ENCODE data around the gene STK4. TPM values are rescaled to one million over a fixed set of nuclear protein-coding genes. Genes with fewer than 3 reads are reported as not detected.

STK4 gene
- total RNA-seq, 8 experiments from 2014 or later: 12.6 to 38.0 (median 21.0) TPM

GRCh38 chr20:44941120-44941691 is 25.1 kb upstream of the STK4 start:
- 71 to 100% (median 87%) methylated on average over 1 to 5 of the region's 7 CpGs; no CpG with 5 or more reads in 3 of the 10 experiments for WGBS, 10 experiments
- in situ Hi-C loops (cut with MboI; ENCODE audit: low pct_unique_long_range_greater_than_20kb in 2 of 9, low sequenced_read_pairs in 9 of 9, unreplicated experiment in 9 of 9): no loop called here

DNA sequence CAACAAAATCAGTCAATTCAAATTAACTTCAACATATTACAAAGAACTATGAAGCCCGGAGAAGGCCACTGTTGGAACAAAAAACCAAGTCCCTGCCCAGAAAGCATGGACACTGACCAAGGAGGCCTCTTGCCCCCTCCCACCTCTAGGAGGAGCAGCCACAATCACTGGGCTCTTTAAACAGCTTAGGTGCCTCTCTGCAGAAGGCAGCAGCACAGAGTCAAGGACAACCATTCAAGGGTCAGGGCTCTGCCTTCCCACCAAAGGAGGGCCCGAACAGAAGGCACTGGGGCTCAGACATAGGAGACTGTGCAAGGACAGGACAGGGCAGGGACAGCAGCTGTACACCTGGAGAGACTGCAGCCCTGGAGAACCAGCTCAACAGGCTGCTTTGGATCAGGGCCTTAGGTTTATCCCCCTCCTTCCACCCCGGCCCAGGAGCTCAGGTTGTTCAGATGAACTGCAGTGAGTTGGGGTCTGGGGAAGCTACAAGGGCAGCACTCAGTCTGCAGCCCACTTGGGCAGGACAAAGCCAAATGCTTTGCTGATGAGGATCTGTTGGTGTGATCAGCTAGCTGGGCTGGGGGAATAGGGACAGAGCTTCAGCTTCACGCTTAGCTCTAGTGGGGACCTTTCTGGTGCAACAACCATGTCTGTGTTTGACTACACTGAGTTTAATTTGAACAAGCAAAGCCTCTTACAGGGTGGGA is 23.9 kb upstream of the STK4 start:
- Histone ChIP-seq H3K4me1 (replicated peaks in 1 of 2) (no peaks in the 10 kb centered on the region), H3K27ac (no peak overlapping the region), H3K4me3 (no peak overlapping the region)
- WGBS, 10 experiments: 40 to 100% (median 75%) methylated on average over 1 to 3 of the region's 4 CpGs; no CpG with 5 or more reads in 3 of the 10 experiments
- ATAC-seq (replicated peaks in 6 of 8): peak in 2 of 8 experiments; percentile 24 to 38
- in situ Hi-C loops (cut with MboI; ENCODE audit: low pct_unique_long_range_greater_than_20kb in 2 of 9, low sequenced_read_pairs in 9 of 9, unreplicated experiment in 9 of 9): no loop called here

More at GRCh38 chr20:44941120-44941691, 25.1 kb upstream of the STK4 start:
- no peak overlapping the region for H3K27ac ChIP-seq
- no peak overlapping the region for H3K4me3 ChIP-seq
- peak in 4 of 8 experiments; percentile 33 to 76 (median 42) for ATAC-seq (replicated peaks in 6 of 8)
- H3K4me1 ChIP-seq (replicated peaks in 1 of 2): no peaks in the 10 kb centered on the region

- H3K4me1 ChIP-seq (replicated peaks in 1 of 2): no peaks in the 10 kb centered on the region
- H3K27ac ChIP-seq: no peak overlapping the region
- 72 to 100% (median 90%) methylated on average over 1 to 3 of the region's 4 CpGs; no CpG with 5 or more reads in 2 of the 10 experiments for WGBS, 10 experiments
- no peak for ATAC-seq (replicated peaks in 6 of 8)
- H3K4me3 ChIP-seq: no peak overlapping the region
- in situ Hi-C loops (cut with MboI; ENCODE audit: low pct_unique_long_range_greater_than_20kb in 2 of 9, low sequenced_read_pairs in 9 of 9, unreplicated experiment in 9 of 9): no loop called here
Observed at GRCh38 chr20:44943828-44944227, 22.5 kb upstream of the STK4 start.

GRCh38 chr20:44945261-44945660 is 21.1 kb upstream of the STK4 start:
- Histone ChIP-seq H3K4me3 (no peak overlapping the region), H3K27ac (no peak overlapping the region), H3K4me1 (replicated peaks in 1 of 2) (no peaks in the 10 kb centered on the region)
- in situ Hi-C loops (cut with MboI; ENCODE audit: low pct_unique_long_range_greater_than_20kb in 2 of 9, low sequenced_read_pairs in 9 of 9, unreplicated experiment in 9 of 9): no loop called here
- 18 to 100% (median 91%) methylated on average over 1 to 6 of the region's 6 CpGs; no CpG with 5 or more reads in 1 of the 10 experiments for WGBS, 10 experiments
- ATAC-seq (replicated peaks in 6 of 8): no peak

GRCh38 chr20:44946271-44946852 is 19.9 kb upstream of the STK4 start:
- WGBS, 10 experiments: 57 to 100% (median 95%) methylated on average over 1 to 2 of the region's 2 CpGs; no CpG with 5 or more reads in 6 of the 10 experiments
- ATAC-seq (replicated peaks in 6 of 8): no peak
- in situ Hi-C loops (cut with MboI; ENCODE audit: low pct_unique_long_range_greater_than_20kb in 2 of 9, low sequenced_read_pairs in 9 of 9, unreplicated experiment in 9 of 9): no loop called here
- H3K4me3 ChIP-seq: no peak overlapping the region
- no peak overlapping the region for H3K27ac ChIP-seq
- H3K4me1 ChIP-seq (replicated peaks in 1 of 2): no peaks in the 10 kb centered on the region

GRCh38 chr20:44948107-44948506 is 18.2 kb upstream of the STK4 start:
- WGBS, 10 experiments: 20 to 100% (median 100%) methylated on average over 1 to 5 of the region's 5 CpGs; no CpG with 5 or more reads in 1 of the 10 experiments
- no peak overlapping the region for H3K27ac ChIP-seq
- in situ Hi-C loops (cut with MboI; ENCODE audit: low pct_unique_long_range_greater_than_20kb in 2 of 9, low sequenced_read_pairs in 9 of 9, unreplicated experiment in 9 of 9): no loop called here
- no peak for ATAC-seq (replicated peaks in 6 of 8)
- H3K4me3 ChIP-seq: no peak overlapping the region
- no peaks in the 10 kb centered on the region for H3K4me1 ChIP-seq (replicated peaks in 1 of 2)

GRCh38 chr20:44948513-44948912 is 17.8 kb upstream of the STK4 start:
- H3K4me3 ChIP-seq: no peak overlapping the region
- H3K27ac ChIP-seq: no peak overlapping the region
- 0 to 100% (median 80%) methylated on average over 1 to 2 of the region's 2 CpGs; no CpG with 5 or more reads in 3 of the 10 experiments for WGBS, 10 experiments
- ATAC-seq (replicated peaks in 6 of 8): no peak
- H3K4me1 ChIP-seq (replicated peaks in 1 of 2): no peaks in the 10 kb centered on the region
- in situ Hi-C loops (cut with MboI; ENCODE audit: low pct_unique_long_range_greater_than_20kb in 2 of 9, low sequenced_read_pairs in 9 of 9, unreplicated experiment in 9 of 9): no loop called here

GRCh38 chr20:44950368-44950767 is 15.9 kb upstream of the STK4 start:
- Histone ChIP-seq H3K27ac (no peak overlapping the region), H3K4me3 (no peak overlapping the region), H3K4me1 (replicated peaks in 1 of 2) (no peaks in the 10 kb centered on the region)
- no peak for ATAC-seq (replicated peaks in 6 of 8)
- in situ Hi-C loops (cut with MboI; ENCODE audit: low pct_unique_long_range_greater_than_20kb in 2 of 9, low sequenced_read_pairs in 9 of 9, unreplicated experiment in 9 of 9): no loop called here
- WGBS, 10 experiments: 100% methylated on average over 1 of the region's 1 CpG; no CpG with 5 or more reads in 5 of the 10 experiments

GRCh38 chr20:44952731-44953130 is 13.6 kb upstream of the STK4 start:
- no peak for ATAC-seq (replicated peaks in 6 of 8)
- Histone ChIP-seq H3K27ac (no peak overlapping the region), H3K4me3 (no peak overlapping the region), H3K4me1 (replicated peaks in 1 of 2) (no peaks in the 10 kb centered on the region)
- 50 to 100% (median 100%) methylated on average over 1 of the region's 1 CpG; no CpG with 5 or more reads in 3 of the 10 experiments for WGBS, 10 experiments
- in situ Hi-C loops (cut with MboI; ENCODE audit: low pct_unique_long_range_greater_than_20kb in 2 of 9, low sequenced_read_pairs in 9 of 9, unreplicated experiment in 9 of 9): no loop called here

- in situ Hi-C loops (cut with MboI; ENCODE audit: low pct_unique_long_range_greater_than_20kb in 2 of 9, low sequenced_read_pairs in 9 of 9, unreplicated experiment in 9 of 9): no loop called here
- Histone ChIP-seq H3K4me3 (no peak overlapping the region), H3K4me1 (replicated peaks in 1 of 2) (peaks cover 4 to 6% of the 10 kb centered on the region in 2 donors), H3K27ac (no peak overlapping the region)
- WGBS, 10 experiments: 91 to 100% (median 100%) methylated on average over 2 to 5 of the region's 5 CpGs; no CpG with 5 or more reads in 1 of the 10 experiments
- ATAC-seq (replicated peaks in 6 of 8): no peak
Observed at GRCh38 chr20:44954211-44954610, 12.1 kb upstream of the STK4 start.

GRCh38 chr20:44955270-44955669 is 11.0 kb upstream of the STK4 start:
- in situ Hi-C loops (cut with MboI; ENCODE audit: low pct_unique_long_range_greater_than_20kb in 2 of 9, low sequenced_read_pairs in 9 of 9, unreplicated experiment in 9 of 9): no loop called here
- Histone ChIP-seq H3K27ac (no peak overlapping the region), H3K4me3 (no peak overlapping the region), H3K4me1 (replicated peaks in 1 of 2) (peaks cover 7 to 8% of the 10 kb centered on the region in 2 donors)
- ATAC-seq (replicated peaks in 6 of 8): no peak
- 92 to 100% (median 94%) methylated on average over 1 to 4 of the region's 4 CpGs; no CpG with 5 or more reads in 5 of the 10 experiments for WGBS, 10 experiments

DNA sequence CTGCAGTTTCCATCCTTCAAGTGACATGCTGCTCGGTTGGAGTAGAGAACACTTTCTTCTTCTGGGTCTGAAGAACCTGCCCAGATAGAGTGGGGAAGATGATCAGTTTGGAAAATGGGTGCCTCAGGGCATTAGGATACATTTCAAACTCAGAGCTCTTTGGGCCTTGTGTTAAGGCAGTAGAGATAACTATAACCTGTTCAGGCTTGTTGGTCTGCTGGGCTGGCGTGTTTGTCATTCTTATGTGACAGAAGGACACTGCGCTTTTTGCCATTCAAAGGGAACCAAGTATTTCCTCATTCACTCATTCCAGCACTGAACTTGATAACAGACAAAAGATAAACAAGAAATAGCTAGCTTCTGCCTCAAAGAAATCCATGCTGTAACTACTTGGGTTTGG is 9.9 kb upstream of the STK4 start:
- peaks cover 7 to 8% of the 10 kb centered on the region in 2 donors for H3K4me1 ChIP-seq (replicated peaks in 1 of 2)
- in situ Hi-C loops (cut with MboI; ENCODE audit: low pct_unique_long_range_greater_than_20kb in 2 of 9, low sequenced_read_pairs in 9 of 9, unreplicated experiment in 9 of 9): no loop called here
- WGBS, 10 experiments: 83 to 100% (median 90%) methylated on average over 1 to 3 of the region's 3 CpGs; no CpG with 5 or more reads in 2 of the 10 experiments
- H3K27ac ChIP-seq: no peak overlapping the region
- no peak for ATAC-seq (replicated peaks in 6 of 8)
- no peak overlapping the region for H3K4me3 ChIP-seq

GRCh38 chr20:44958276-44958675 is 8.0 kb upstream of the STK4 start:
- H3K4me1 ChIP-seq (replicated peaks in 1 of 2): peaks cover 7 to 8% of the 10 kb centered on the region in 2 donors
- 83 to 100% (median 96%) methylated on average over 2 to 8 of the region's 8 CpGs; no CpG with 5 or more reads in 1 of the 10 experiments for WGBS, 10 experiments
- H3K4me3 ChIP-seq: no peak overlapping the region
- in situ Hi-C loops (cut with MboI; ENCODE audit: low pct_unique_long_range_greater_than_20kb in 2 of 9, low sequenced_read_pairs in 9 of 9, unreplicated experiment in 9 of 9): no loop called here
- H3K27ac ChIP-seq: no peak overlapping the region
- no peak for ATAC-seq (replicated peaks in 6 of 8)
